CD4-positive, alpha-beta T cell treated with Interleukin-15 for 1 hour (primary cell): ENCODE results near the gene TRIL.

ENCODE experiments used
- DNase-seq: peaks from one replicate; pipeline ENCODE4 v3.0.0-alpha.2; 2020

TRIL gene

DNA sequence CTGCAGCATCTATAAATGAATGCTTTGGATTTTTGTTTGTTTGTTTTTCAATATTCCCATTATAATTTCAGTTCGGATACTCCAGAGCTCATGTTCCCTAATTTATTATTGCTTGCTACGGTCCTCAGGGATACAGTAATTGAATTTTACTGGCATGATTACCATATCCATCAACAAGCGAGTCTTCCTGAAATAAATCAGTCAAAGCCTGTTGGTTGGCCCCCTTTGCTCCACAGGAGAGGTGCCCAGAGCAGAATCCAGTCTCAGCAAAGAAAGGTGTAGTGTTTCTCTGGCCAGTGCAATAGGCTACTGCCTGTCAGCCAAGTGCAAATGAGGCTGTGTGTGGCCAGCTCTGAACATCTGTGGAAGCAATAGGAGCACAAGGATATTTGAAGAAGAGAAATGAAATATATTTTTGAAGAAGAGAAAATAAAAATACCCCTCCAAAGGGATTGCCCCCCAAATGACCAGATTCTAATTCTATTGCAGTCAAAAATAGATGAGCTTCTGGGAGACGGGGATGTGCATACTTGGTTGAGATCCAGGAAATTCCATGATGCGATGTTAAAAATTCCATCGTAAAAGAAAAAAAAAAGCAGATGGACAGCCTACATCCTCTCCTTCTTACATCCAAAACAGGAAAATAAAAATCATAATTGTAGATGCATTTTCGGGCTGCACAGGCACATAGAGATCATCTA lies 18.1 kb downstream of the TRIL start:
- DNase-seq, result no peak

- DNase-seq, result no peak
These were observed 18.8 kb downstream of the TRIL start for GRCh38 chr7:28939367-28939766.

DNA sequence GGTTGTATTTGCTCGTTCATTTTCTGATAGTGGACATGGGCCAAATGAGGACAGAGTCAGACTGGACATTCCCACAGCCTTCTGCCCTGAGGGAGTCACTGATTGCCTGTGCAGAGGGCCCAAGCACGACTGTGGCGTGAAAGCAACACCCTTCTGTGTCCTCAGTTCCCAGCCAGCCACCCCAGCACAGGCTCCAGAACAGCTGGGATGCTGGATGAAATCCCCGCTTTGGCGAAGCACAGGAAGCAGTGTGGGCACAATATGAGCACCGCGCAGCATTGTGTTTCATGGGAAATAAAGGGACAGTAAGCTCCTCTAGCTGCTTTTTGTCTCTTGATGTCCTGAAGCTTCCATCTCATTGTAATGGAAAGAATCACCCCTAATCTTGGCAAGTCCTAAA lies 20.5 kb downstream of the TRIL start:
- DNase-seq, result no peak

GRCh38 chr7:28937103-28937502 lies 21.0 kb downstream of the TRIL start:
- no peak for DNase-seq

- no peak for DNase-seq
These were observed 24.2 kb downstream of the TRIL start for GRCh38 chr7:28933846-28934320.

GRCh38 chr7:28931565-28931964 lies 26.6 kb downstream of the TRIL start:
- DNase-seq, result no peak

DNA sequence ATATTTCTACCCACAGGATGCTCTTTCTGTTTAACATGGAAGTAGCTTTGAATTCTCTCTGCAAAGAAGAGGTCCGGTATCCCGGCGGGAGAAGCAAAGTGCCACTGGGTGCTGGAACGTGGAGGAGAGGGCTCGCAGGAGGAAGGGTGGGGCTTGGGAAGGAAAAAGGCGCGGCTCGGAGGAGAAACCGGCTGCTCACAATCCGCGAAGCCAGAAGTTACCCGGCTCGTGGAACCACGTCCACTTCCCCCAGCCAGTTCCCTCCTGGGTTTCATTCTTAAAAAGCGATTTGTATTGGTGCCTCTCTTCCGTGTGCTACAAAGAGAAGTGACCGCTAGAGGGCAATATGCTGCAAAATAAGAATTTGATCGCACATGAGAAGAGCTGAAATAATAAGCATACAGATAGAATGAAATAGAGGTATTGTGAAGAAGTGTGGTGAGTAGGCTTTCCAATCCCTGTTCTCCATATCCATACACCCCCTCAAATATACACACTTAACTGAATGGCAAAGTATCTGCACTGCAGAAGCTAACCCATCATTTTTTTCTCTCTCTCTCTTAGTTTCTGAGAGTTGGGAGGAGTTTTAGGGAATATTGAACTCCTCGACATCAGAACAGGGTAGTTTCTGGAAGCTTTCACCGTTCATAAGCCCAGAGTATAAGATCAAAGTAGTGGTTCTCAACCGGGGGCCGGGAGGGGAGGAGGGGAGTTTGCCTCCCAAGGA lies 31.1 kb downstream of the TRIL start:
- DNase-seq, result peak; percentile 64

GRCh38 chr7:28922624-28923331 lies 35.4 kb downstream of the TRIL start:
- peak; percentile 51 for DNase-seq

- peak; percentile 20 for DNase-seq
These were observed 36.3 kb downstream of the TRIL start for GRCh38 chr7:28921822-28922221.

DNA sequence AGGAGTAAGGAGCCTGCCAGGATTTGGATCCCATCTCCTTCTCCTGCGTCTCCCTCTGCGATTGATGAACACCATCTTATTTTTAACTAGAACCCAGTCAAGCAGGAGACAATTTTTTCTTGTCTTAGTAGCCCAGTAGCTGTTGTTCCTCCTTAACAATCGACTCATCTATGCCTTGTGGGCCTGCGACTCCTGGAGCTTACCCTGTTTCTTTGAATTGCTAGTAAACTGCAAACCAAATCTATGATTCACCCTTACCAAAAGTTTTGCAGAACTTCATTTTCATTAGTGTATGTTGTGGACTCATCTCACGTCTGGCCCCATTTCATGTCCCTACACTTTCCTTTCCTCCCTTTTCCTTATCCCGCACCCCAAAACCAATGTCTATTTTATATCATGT lies 37.7 kb downstream of the TRIL start:
- no peak for DNase-seq

DNA sequence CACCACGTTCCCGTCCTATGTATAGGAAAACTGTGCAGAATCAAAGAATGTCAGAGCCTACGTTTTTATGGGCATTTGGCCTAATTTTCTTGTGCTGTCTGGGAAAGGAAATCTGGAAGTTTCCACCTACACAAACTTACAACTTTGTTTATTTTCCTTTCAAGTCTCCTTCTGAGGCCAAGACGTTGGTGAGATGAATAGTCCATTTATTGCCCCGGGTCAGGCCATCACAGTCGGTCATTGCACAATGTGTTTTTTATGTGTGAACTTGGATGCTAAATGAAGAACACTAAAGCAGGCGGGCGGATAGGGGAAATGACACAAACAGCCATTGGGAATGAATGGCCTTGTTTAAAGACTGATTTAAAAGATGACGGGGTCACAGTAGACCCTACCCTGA lies 38.6 kb downstream of the TRIL start:
- no peak for DNase-seq

- no peak for DNase-seq
These were observed 49.4 kb downstream of the TRIL start for GRCh38 chr7:28908775-28909174.

GRCh38 chr7:28905464-28905863 lies 52.7 kb downstream of the TRIL start:
- DNase-seq, result no peak

- no peak for DNase-seq
These were observed 53.5 kb downstream of the TRIL start for GRCh38 chr7:28904578-28905048.

GRCh38 chr7:28903730-28904577 lies 54.2 kb downstream of the TRIL start:
- no peak for DNase-seq
